Mesothelial cell of epicardium (in vitro differentiated cells): ENCODE results near the gene SIAH1. TPM values are rescaled to one million over a fixed set of nuclear protein-coding genes. Genes with fewer than 3 reads are reported as not detected.
A peak's percentile ranks its signal among the peaks of the same experiment; 100 is the strongest.
"Not testable (repeated sequence)": the region's sequence is repeated elsewhere in the genome, so short reads cannot be mapped to it uniquely, and the experiment has no call there.

Experiments used
- DNase-seq, 2 experiments: peaks; one replicate each; pipeline ENCODE4 v3.0.0; 2021; ENCODE audit warnings: low spot score in 2 of 2; ENCODE audit not compliant: unreplicated experiment in 2 of 2
- H3K27ac Mint-ChIP-seq: 2 replicates; pipeline ENCODE4 v1.8.0; 2021; ENCODE audit warnings: mixed read lengths
- H3K27me3 Mint-ChIP-seq: 2 replicates; pipeline ENCODE4 v1.8.0; 2021; ENCODE audit warnings: low read depth, mixed read lengths
- H3K36me3 Mint-ChIP-seq: 2 replicates; pipeline ENCODE4 v1.8.0; 2021; ENCODE audit warnings: mixed read lengths
- H3K4me1 Mint-ChIP-seq: 2 replicates; pipeline ENCODE4 v1.8.0; 2021; ENCODE audit warnings: mixed read lengths
- H3K4me3 Mint-ChIP-seq: 2 replicates; pipeline ENCODE4 v1.8.0; 2021; ENCODE audit warnings: mild to moderate bottlenecking, moderate library complexity, mixed read lengths
- H3K9me3 Mint-ChIP-seq: 2 replicates; pipeline ENCODE4 v1.8.0; 2021; ENCODE audit warnings: mixed read lengths
- CTCF ChIP-seq: fragments of 200-600 bp; sonication (generic); IDR thresholded peaks from one replicate; pipeline ENCODE4 v1.5.0; 2021; ENCODE audit warnings: antibody characterized with exemption; ENCODE audit not compliant: unreplicated experiment
- total RNA-seq: library from RNA; stranded (reverse); gene quantifications from 3 replicates; pipeline ENCODE4 v1.2.1, GENCODE V29; 2021

SIAH1 gene
- total RNA-seq, 1 donor from 2014 or later, result 44.0 TPM

DNA sequence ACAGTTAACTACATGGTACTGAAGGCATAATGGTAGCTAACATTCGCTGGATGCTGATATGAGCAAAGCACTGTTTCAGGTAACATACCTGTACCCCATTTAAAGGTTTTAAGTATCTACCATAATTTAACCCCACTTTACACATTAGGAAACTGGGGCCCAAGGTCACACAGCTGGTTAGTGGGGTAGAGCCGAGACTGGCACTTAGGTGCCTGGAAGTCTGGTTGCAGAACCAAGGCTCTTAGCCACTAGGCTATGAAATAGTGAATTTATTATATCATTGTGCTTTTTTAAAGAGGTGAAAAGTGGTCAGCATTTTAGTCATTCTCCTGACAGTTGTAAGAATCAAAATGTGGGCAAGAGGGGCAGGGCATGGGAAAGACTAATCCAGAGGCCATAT is 25.2 kb downstream of the SIAH1 start:
- TF ChIP-seq CTCF, result no peak
- Mint-ChIP-seq H3K27ac (peak overlapping the region; percentile 17), H3K4me1 (peaks cover 11% of the 10 kb centered on the region), H3K27me3 (no peaks in the 10 kb centered on the region), H3K9me3 (no peaks in the 10 kb centered on the region), H3K36me3 (peaks cover 7% of the 10 kb centered on the region), H3K4me3 (no peak overlapping the region)
- DNase-seq, result no peak

DNA sequence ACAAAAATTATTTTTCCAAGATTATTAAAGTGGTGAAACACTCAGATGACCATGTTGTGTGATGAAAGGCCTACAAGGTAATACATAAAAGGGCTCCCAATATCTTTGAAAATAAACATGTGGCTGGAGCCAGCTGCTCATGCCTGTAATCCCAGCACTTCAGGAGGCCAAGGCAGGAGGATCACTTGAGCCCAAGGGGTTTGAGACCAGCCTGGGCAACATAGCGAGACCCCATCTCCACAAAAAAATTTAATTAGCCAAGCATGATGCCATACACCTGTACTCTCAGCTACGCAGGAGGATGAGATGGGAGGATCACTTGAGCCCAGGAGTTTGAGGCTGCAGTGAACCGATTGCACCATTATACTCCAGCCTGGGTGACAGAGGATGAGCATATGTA is 26.8 kb downstream of the SIAH1 start:
- H3K27ac Mint-ChIP-seq, result no peak overlapping the region
- TF ChIP-seq CTCF, result no peak
- H3K27me3 Mint-ChIP-seq, result no peaks in the 10 kb centered on the region
- no peaks in the 10 kb centered on the region for H3K9me3 Mint-ChIP-seq
- H3K36me3 Mint-ChIP-seq, result peaks cover 18% of the 10 kb centered on the region
- no peak for DNase-seq
- H3K4me3 Mint-ChIP-seq, result no peak overlapping the region
- H3K4me1 Mint-ChIP-seq, result peaks cover 3% of the 10 kb centered on the region

GRCh38 chr16:48356633-48357376 is 28.4 kb downstream of the SIAH1 start:
- Mint-ChIP-seq H3K9me3 (no peaks in the 10 kb centered on the region), H3K36me3 (peaks cover 22% of the 10 kb centered on the region), H3K4me1 (no peaks in the 10 kb centered on the region), H3K27me3 (no peaks in the 10 kb centered on the region), H3K27ac (peak overlapping the region; percentile 53), H3K4me3 (no peak overlapping the region)
- no peak for DNase-seq
- no peak for TF ChIP-seq CTCF

DNA sequence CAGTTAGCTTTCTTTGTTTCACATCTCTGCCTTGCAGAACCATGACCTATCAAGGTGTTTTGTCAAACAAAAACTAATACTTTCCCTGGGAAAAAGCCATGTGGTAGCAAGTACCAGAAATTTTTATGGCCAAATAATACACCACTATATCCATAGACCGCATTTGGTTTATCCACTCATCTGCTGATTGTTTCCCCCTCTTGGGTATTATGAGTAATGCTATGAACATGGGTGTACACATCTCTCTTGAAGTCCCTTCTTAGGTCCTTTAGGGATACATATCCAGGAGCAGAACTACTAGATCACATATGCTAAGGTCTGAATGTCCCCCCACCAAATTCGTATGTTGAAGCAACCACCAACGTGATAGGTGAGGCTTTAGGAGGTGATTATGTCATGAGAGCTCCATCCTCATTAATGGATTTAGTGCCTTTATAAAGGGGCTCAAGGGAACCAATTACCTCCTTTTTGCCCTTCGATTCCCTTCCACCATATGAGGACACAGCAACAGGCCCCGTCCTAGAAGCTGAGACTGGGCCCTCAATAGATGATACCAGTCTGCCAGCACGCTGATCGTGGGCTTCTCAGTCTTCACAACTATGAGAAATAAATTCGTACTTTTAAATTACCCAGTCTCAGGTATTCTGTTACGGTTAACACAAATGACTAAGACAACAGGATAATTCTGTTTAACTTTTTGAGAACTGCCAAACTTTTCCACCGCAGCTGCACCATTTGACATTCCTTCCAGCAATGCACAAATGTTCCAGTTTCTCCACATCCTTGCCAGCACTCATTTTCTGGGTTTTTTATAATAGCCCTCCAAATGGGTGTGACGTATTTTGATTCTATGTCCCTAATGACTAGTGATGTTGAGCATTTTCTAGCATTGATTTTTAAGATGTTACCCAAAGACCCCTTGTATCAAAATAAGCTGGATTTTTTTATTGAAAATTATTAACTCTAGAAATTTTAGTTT is 30.0 kb downstream of the SIAH1 start:
- no peak overlapping the region for H3K27ac Mint-ChIP-seq
- no peak overlapping the region for H3K4me3 Mint-ChIP-seq
- TF ChIP-seq CTCF, result no peak
- peaks cover 34% of the 10 kb centered on the region for H3K36me3 Mint-ChIP-seq
- DNase-seq, result no peak
- no peaks in the 10 kb centered on the region for H3K27me3 Mint-ChIP-seq
- no peaks in the 10 kb centered on the region for H3K9me3 Mint-ChIP-seq
- no peaks in the 10 kb centered on the region for H3K4me1 Mint-ChIP-seq

DNA sequence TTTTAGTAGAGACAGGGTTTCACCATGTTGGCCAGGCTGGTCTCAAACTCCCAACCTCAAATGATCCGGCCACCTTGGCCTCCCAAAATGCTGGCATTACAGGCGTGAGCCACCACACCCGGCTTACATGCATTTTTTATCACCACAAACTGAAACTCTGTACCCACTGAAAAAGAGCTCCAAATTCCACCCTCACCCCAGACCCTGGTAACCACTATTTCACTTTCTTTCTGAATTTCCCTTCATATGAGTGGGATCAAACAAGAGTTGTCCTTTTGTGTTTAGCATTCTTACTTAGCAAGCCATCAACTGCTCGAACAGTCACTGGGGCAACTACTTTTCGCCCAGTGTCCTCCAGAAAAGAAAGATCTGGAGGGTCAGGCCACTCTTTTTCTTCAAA is 30.8 kb downstream of the SIAH1 start:
- not testable (repeated sequence) for H3K27me3 Mint-ChIP-seq, H3K27ac Mint-ChIP-seq, H3K9me3 Mint-ChIP-seq, H3K4me1 Mint-ChIP-seq, DNase-seq, H3K4me3 Mint-ChIP-seq
- H3K36me3 Mint-ChIP-seq, result peaks cover 34% of the 10 kb centered on the region
